ENCODE results near the gene P2RX5. TPM values are rescaled to one million over a fixed set of nuclear protein-coding genes. Genes with fewer than 3 reads are reported as not detected.

The P2RX5 gene
- total and polyA plus RNA-seq, 2 experiments from 2014 or later = not detected

DNA sequence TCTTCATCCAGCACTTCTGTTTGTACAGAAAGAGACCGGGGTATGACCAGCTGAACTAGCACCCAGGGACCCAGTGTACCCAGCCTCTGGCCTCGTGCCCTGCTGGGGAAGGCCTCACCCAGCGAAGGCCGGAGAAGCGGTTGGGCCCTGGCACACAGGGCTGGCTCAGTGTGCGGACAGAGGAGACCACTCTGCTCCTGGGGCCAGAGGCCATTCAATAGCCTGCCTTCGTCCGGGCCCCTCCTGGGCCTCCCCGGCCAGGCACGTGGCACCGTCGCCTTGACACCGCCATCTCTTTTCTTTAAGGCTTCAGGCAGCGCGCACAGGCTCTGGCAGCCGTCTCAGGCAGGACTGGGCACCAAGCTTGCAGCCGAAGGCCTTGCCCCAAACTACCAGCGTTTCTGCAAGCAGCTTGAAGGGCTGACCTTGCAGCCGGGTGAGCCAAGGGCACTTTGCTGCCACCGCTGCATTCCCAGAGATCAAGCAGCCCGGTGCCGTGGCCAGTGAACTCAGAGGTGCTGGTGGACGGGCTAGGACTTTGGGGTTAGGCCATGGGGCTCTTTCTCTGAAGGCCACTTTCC is 35.6 kb downstream of the P2RX5 start:
- TF ChIP-seq EZH2 (IDR thresholded peaks at IDR 0.05; ENCODE audit: borderline replicate concordance) = no peak
- TF ChIP-seq EZH2phosphoT487 (IDR thresholded peaks at IDR 0.05; ENCODE audit: low read depth, severe bottlenecking, unreplicated experiment) = no peak
- TF ChIP-seq, protein P1, sequence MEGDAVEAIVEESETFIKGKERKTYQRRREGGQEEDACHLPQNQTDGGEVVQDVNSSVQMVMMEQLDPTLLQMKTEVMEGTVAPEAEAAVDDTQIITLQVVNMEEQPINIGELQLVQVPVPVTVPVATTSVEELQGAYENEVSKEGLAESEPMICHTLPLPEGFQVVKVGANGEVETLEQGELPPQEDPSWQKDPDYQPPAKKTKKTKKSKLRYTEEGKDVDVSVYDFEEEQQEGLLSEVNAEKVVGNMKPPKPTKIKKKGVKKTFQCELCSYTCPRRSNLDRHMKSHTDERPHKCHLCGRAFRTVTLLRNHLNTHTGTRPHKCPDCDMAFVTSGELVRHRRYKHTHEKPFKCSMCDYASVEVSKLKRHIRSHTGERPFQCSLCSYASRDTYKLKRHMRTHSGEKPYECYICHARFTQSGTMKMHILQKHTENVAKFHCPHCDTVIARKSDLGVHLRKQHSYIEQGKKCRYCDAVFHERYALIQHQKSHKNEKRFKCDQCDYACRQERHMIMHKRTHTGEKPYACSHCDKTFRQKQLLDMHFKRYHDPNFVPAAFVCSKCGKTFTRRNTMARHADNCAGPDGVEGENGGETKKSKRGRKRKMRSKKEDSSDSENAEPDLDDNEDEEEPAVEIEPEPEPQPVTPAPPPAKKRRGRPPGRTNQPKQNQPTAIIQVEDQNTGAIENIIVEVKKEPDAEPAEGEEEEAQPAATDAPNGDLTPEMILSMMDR (IDR thresholded peaks at IDR 0.05; ENCODE audit: poor library complexity) = no peak
- Histone ChIP-seq H3K36me3 (replicated peaks; ENCODE audit: insufficient read depth, low read depth) (no peaks in the 10 kb centered on the region), H3K9me3 (ENCODE audit: low read depth) (no peaks in the 10 kb centered on the region), H3K4me3 (no peak overlapping the region), H2AFZ (no peak overlapping the region), H3K9me2 (replicated peaks; ENCODE audit: insufficient read depth) (no peaks in the 10 kb centered on the region), H3K27me3 (no peaks in the 10 kb centered on the region), H3K4me1 (ENCODE audit: insufficient read depth) (peaks cover 19% of the 10 kb centered on the region), H4K20me1 (ENCODE audit: insufficient read depth, poor library complexity, severe bottlenecking) (peaks cover 10% of the 10 kb centered on the region), H3K79me2 (peaks cover 8% of the 10 kb centered on the region), H3K4me2 (no peak overlapping the region), H3K27ac (peak overlapping the region; percentile 85)
- WGBS (ENCODE audit: low lambda C conversion rate, missing lambda C conversion rate) = 94% methylated on average over 23 of the region's 23 CpGs
- DNase-seq (ENCODE audit: low spot score) = no peak

DNA sequence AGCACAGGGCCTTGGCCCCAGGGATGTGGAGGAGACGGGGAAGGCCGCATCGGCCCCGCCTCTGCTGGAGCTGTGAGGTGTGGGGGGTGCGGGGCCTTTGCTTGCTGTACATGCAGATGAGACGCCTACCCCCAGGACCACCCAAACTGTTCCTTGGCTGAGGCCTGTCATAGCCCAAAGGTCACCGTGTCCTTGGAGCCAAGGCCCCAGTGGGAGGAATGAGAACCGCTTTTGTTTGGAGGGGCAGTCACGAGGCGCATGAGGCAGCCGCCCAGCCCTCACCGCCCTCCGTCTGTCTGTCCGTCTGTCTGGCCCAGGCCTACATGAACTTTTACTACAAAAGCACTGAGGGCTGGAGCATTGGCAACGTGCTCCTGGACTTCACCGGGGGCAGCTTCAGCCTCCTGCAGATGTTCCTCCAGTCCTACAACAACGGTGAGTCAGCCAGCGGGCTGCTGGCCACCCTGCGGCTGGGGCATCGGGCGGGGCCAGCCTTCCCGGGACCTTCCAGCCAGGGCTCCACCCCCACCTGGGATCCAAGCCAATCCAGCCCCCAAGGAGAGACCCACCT is 36.3 kb downstream of the P2RX5 start:
- Histone ChIP-seq H3K4me3 (no peak overlapping the region), H2AFZ (no peak overlapping the region), H3K79me2 (no peaks in the 10 kb centered on the region), H4K20me1 (ENCODE audit: insufficient read depth, poor library complexity, severe bottlenecking) (peaks cover 4% of the 10 kb centered on the region), H3K27ac (peak overlapping the region; percentile 85), H3K4me2 (no peak overlapping the region), H3K9me2 (replicated peaks; ENCODE audit: insufficient read depth) (no peaks in the 10 kb centered on the region), H3K27me3 (no peaks in the 10 kb centered on the region), H3K36me3 (replicated peaks; ENCODE audit: insufficient read depth, low read depth) (no peaks in the 10 kb centered on the region), H3K4me1 (ENCODE audit: insufficient read depth) (peaks cover 19% of the 10 kb centered on the region), H3K9me3 (ENCODE audit: low read depth) (no peaks in the 10 kb centered on the region)
- 64% methylated on average over 21 of the region's 22 CpGs for WGBS (ENCODE audit: low lambda C conversion rate, missing lambda C conversion rate)
- peak; percentile 86 for DNase-seq (ENCODE audit: low spot score)
- TF ChIP-seq EZH2phosphoT487 (IDR thresholded peaks at IDR 0.05; ENCODE audit: low read depth, severe bottlenecking, unreplicated experiment) (no peak), EZH2 (IDR thresholded peaks at IDR 0.05; ENCODE audit: borderline replicate concordance) (no peak)
- TF ChIP-seq, protein P1 (IDR thresholded peaks at IDR 0.05; ENCODE audit: poor library complexity) = no peak

DNA sequence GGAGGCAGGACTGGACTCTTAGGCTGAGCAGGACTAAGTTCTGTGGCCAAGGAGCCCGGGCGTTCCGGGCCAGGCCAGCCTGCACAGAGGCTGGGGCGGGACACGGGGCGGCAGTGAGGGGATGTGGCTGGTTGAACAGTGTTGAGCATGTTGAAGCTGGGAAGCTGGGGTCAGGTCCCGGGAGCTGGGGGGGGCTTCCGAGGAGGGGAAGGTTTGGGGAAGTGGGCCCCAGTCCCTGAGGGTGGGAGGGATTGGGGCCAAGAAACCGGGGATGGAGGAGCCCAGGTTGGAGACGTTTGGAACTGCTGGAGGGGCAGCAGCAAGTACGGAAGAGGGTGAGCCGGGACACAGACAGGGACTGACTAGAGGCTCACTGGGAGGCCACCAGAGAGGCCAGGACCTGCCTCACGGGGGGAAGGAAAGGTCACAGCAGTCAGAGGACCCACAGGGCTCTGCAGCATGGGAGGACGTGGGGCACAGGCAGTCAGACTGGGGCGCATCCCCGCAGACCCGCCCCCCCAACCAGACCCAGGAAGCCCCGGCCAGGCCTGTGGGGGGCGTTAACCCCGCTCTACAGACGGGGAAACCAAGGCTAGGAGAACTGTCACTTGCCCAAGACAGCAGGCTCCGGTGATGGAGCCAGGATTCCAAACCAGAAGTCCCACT is 37.0 kb downstream of the P2RX5 start:
- Histone ChIP-seq H3K9me2 (replicated peaks; ENCODE audit: insufficient read depth) (no peaks in the 10 kb centered on the region), H3K36me3 (replicated peaks; ENCODE audit: insufficient read depth, low read depth) (no peaks in the 10 kb centered on the region), H3K4me1 (ENCODE audit: insufficient read depth) (peaks cover 19% of the 10 kb centered on the region), H2AFZ (no peak overlapping the region), H3K4me2 (no peak overlapping the region), H3K79me2 (no peaks in the 10 kb centered on the region), H3K4me3 (no peak overlapping the region), H3K9me3 (ENCODE audit: low read depth) (no peaks in the 10 kb centered on the region), H3K27me3 (no peaks in the 10 kb centered on the region), H4K20me1 (ENCODE audit: insufficient read depth, poor library complexity, severe bottlenecking) (no peaks in the 10 kb centered on the region), H3K27ac (peak overlapping the region; percentile 85)
- TF ChIP-seq EZH2phosphoT487 (IDR thresholded peaks at IDR 0.05; ENCODE audit: low read depth, severe bottlenecking, unreplicated experiment) (no peak), EZH2 (IDR thresholded peaks at IDR 0.05; ENCODE audit: borderline replicate concordance) (no peak)
- TF ChIP-seq, protein P1 (IDR thresholded peaks at IDR 0.05; ENCODE audit: poor library complexity) = no peak
- WGBS (ENCODE audit: low lambda C conversion rate, missing lambda C conversion rate) = 86% methylated on average over 18 of the region's 22 CpGs
- no peak for DNase-seq (ENCODE audit: low spot score)
